Measurements from ENCODE around the gene STMND1. TPM values are rescaled to one million over a fixed set of nuclear protein-coding genes. Genes with fewer than 3 reads are reported as not detected.

Gene STMND1
- total and polyA plus RNA-seq, 2 of the 8 experiments (the other 6 are each of a cell fraction or from before 2014, with no cell fraction given), result not detected

- TF ChIP-seq JUND (IDR thresholded peaks at IDR 0.05; ENCODE audit: low read length) (no peak), POU5F1 (IDR thresholded peaks at IDR 0.05; ENCODE audit: low read depth, low read length) (no peak), SP1 (IDR thresholded peaks at IDR 0.05; ENCODE audit: low read depth, low read length) (no peak), USF2 (IDR thresholded peaks at IDR 0.05; ENCODE audit: low read length) (no peak), CHD2 (IDR thresholded peaks at IDR 0.05; ENCODE audit: low read length) (no peak)
These were observed 44.5 kb upstream of the STMND1 start (continued) for GRCh38 chr6:17057322-17057721.

All from H1 (cell line).